GM12878 (cell line): ENCODE data around the gene POFUT1. TPM values are rescaled to one million over a fixed set of nuclear protein-coding genes. Genes with fewer than 3 reads are reported as not detected.

Experiments used
- ATAC-seq: fragments of 200-7000 bp; cut with Tn5 transposase; 3 replicates; pipeline ENCODE4 v1.9.1; 2020; ENCODE audit warnings: mild to moderate bottlenecking, moderate library complexity
- BruUV-seq: library from RNA; stranded (reverse); fragments of 400-500 nt; replicated peaks from 2 replicates; lab custom pipeline; 2021; lab: Mats Ljungman, UMichigan
- CTCF ChIA-PET: fragments of 300-600 bp; sonication (Branson Sonifier 250); formaldehyde crosslinking; extraction: SDS; loops from one replicate; lab custom pipeline; 2021; ENCODE audit warnings: inconsistent platforms; lab: Yijun Ruan, JAX
- POLR2A ChIA-PET: fragments of 350-600 bp; formaldehyde crosslinking; extraction: SDS; loops from one replicate; lab custom pipeline; 2021; ENCODE audit warnings: inconsistent platforms; lab: Charles Lee
- RAD21 ChIA-PET: fragments of 300-600 bp; sonication (Branson Sonifier 250); formaldehyde crosslinking; loops from one replicate; lab custom pipeline; 2023; ENCODE audit warnings: antibody characterized with exemption; ENCODE audit not compliant: unreplicated experiment; lab: Charles Lee
- SMC1A ChIA-PET: fragments of 300-600 bp; sonication (Branson Sonifier 250); formaldehyde crosslinking; loops from one replicate; lab custom pipeline; 2023; ENCODE audit not compliant: unreplicated experiment, uncharacterized antibody; lab: Charles Lee
- DNase-seq: peaks from one replicate; pipeline ENCODE4 v3.0.0-alpha.2; 2011; ENCODE audit warnings: low read depth, low spot score
- FAIRE-seq: peaks from 3 replicates; lab custom pipeline; 2011; peaks lifted over from hg19 to GRCh38; lab: Jason Lieb, UNC
- H2AFZ ChIP-seq: 2 replicates; pipeline ENCODE4 v1.6.0; 2011; ENCODE audit warnings: low read depth, low read length, control low read depth; ENCODE audit not compliant: control insufficient read depth
- H3K27ac ChIP-seq: 2 replicates; pipeline ENCODE4 v1.5.1; 2011; ENCODE audit warnings: control low read depth; ENCODE audit not compliant: control insufficient read depth, insufficient read depth
- H3K27me3 ChIP-seq, 2 experiments: replicated peaks in 1 of 2; 2 replicates each; pipeline versions ENCODE4 v1.6.0 to v1.6.1; 2011; ENCODE audit warnings: low read length in 1 of 2; ENCODE audit not compliant: control insufficient read depth in 2 of 2, insufficient read depth in 2 of 2
- H3K36me3 ChIP-seq, 2 experiments: 2 replicates each; pipeline ENCODE4 v1.5.1; 2011; ENCODE audit warnings: low read length in 1 of 2; ENCODE audit not compliant: control insufficient read depth in 2 of 2, insufficient read depth in 2 of 2
- H3K4me1 ChIP-seq: 2 replicates; pipeline ENCODE4 v1.6.1; 2011; ENCODE audit warnings: mild to moderate bottlenecking, low read length, moderate library complexity, mixed read lengths; ENCODE audit not compliant: control insufficient read depth, insufficient read depth
- H3K4me2 ChIP-seq: 2 replicates; pipeline ENCODE4 v1.6.0; 2011; ENCODE audit warnings: control low read depth; ENCODE audit not compliant: control insufficient read depth, insufficient read depth
- H3K4me3 ChIP-seq: fragments of 200-600 bp; sonication (generic); 2 replicates; pipeline ENCODE4 v1.5.1; 2016
- H3K79me2 ChIP-seq: 2 replicates; pipeline ENCODE4 v1.6.0; 2011; ENCODE audit warnings: low read length; ENCODE audit not compliant: control insufficient read depth, insufficient read depth
- H3K9ac ChIP-seq: 2 replicates; pipeline ENCODE4 v1.8.0; 2011; ENCODE audit warnings: low read length, control low read depth, mixed read lengths; ENCODE audit not compliant: control insufficient read depth, insufficient read depth
- H3K9me3 ChIP-seq: replicated peaks from 3 replicates; pipeline ENCODE4 v1.5.1; 2011; ENCODE audit warnings: mild to moderate bottlenecking, low read length; ENCODE audit not compliant: control insufficient read depth, insufficient read depth
- H4K20me1 ChIP-seq: 2 replicates; pipeline ENCODE4 v1.6.0; 2011; ENCODE audit not compliant: control insufficient read depth, insufficient read depth
- CEBPB ChIP-seq, 2 experiments: fragments of 150-350 bp in 1 of 2; IDR thresholded peaks; 2 replicates each; pipeline ENCODE4 v1.6.1; 2012 to 2014; ENCODE audit warnings: low read depth in 2 of 2, low read length in 2 of 2, borderline replicate concordance in 1 of 2, inconsistent platforms in 1 of 2
- EED ChIP-seq: sonication (generic); IDR thresholded peaks from 2 replicates; pipeline ENCODE4 v1.6.1; 2016; ENCODE audit warnings: antibody characterized with exemption, low read depth
- NBN ChIP-seq: fragments of 450-650 bp; IDR thresholded peaks from 2 replicates; pipeline ENCODE4 v1.6.1; 2016
- RELB ChIP-seq: fragments of 450-650 bp; IDR thresholded peaks from 2 replicates; pipeline ENCODE4 v1.6.1; 2017; ENCODE audit warnings: low read depth, mild to moderate bottlenecking, moderate library complexity
- TBL1XR1 ChIP-seq: IDR thresholded peaks from 2 replicates; pipeline ENCODE4 v1.6.1; 2012; ENCODE audit warnings: low read depth, low read length, improper control_type of control experiment
- WGBS: methylation state at CpG from one replicate; pipeline ENCODE4 v1.1.6; 2016; ENCODE audit warnings: low lambda C conversion rate; ENCODE audit not compliant: insufficient replicate concordance, insufficient coverage; ENCODE audit errors: missing lambda C conversion rate; 5-methylcytosine and 5-hydroxymethylcytosine counted together
- in situ Hi-C: fragments of 300-500 bp; cut with MboI; formaldehyde crosslinking; loops from 9 replicates; pipeline ENCODE4 v1.14.3; 2018; ENCODE audit warnings: mixed read lengths
- intact Hi-C: fragments of 100-400 bp; cut with micrococcal nuclease; formaldehyde crosslinking; loops from one replicate; pipeline ENCODE4 v1.14.2; 2022; ENCODE audit not compliant: unreplicated experiment
- polyA plus RNA-seq, 11 experiments: library from polyadenylated mRNA; depleted of rRNA in 4 of 11; unstranded in 6 of 11; stranded (reverse) in 5 of 11; fragments of >200 nt; fragmentation: Nextera tagmentation in 4 of 11; fragmentation: Illumina TruSeq in 1 of 11; extraction: Ambion mirVana in 4 of 11; extraction: Trizol in 1 of 11; gene quantifications; 1 replicate in 1 of 11; 2 replicates in 10 of 11; pipeline versions ENCODE4 v1.2.1 to v1.2.3, GENCODE V29; 2011 to 2016; ENCODE audit warnings: inconsistent platforms in 2 of 11, missing spikeins in 2 of 11, low read depth in 1 of 11
- total RNA-seq, 4 experiments: library from RNA; depleted of rRNA in 3 of 4; stranded (reverse); fragments of >200 nt in 3 of 4; fragmentation: Illumina TruSeq in 1 of 4; extraction: Trizol in 1 of 4; gene quantifications; 2 replicates each; pipeline versions ENCODE4 v1.2.1 to v1.2.3, GENCODE V29; 2013 to 2021
- TF ChIP-seq, protein P1 (sequence below): fragments of 450-650 bp; formaldehyde crosslinking; IDR thresholded peaks from 2 replicates; pipeline ENCODE4 v1.4.0; 2022; ENCODE audit warnings: mild to moderate bottlenecking, moderate library complexity

The POFUT1 gene
- total and polyA plus RNA-seq, 10 of the 15 experiments (the other 5 are each of a cell fraction or from before 2014, with no cell fraction given) = 2.6 to 33.4 (median 23.1) TPM

GRCh38 chr20:32206760-32207625 lies 687 bp upstream of the POFUT1 start:
- intact Hi-C loops = loop anchor here (2.0 to 5.0 kb wide), 3 partner anchors 80 to 175 kb away; partner anchors contain the start of gene ASXL1
- ChIA-PET RAD21 (interaction anchor here (1.3 to 2.8 kb wide), 3 partner anchors 73 to 149 kb away, joined by 4 to 22 read pairs (median 4); no protein-coding TSS in a partner anchor), POLR2A (no interaction called here), CTCF (interaction anchor here (0.6 kb wide), 1 partner anchor 43 kb away, joined by 3 read pairs; no protein-coding TSS in a partner anchor), SMC1A (interaction anchor here (2.1 kb wide), 1 partner anchor 79 kb away, joined by 9 read pairs; no protein-coding TSS in a partner anchor)
- FAIRE-seq (no peak), DNase-seq (no peak), ATAC-seq (peak; percentile 9; the same call in 2 of the 3 replicates)
- H3K9ac ChIP-seq = peak overlapping the region; percentile 98
- H3K27me3 ChIP-seq = no peaks in the 10 kb centered on the region
- H3K27ac ChIP-seq = peak overlapping the region; percentile 84
- H2AFZ ChIP-seq = peak overlapping the region; percentile 54
- TF ChIP-seq RELB = 0 out of 2 replicates have a peak, but pooled peaks have one; percentile 9
- 0 out of 2 replicates have a peak, but pooled peaks have one; percentile 21 for TF ChIP-seq NBN
- TF ChIP-seq CEBPB (IDR thresholded peaks at IDR 0.05; ENCODE audit: borderline replicate concordance in 1 of 2, low read depth in 2 of 2, low read length in 2 of 2) = no peak
- 0 out of 2 replicates have a peak, but pooled peaks have one; percentile 7 for TF ChIP-seq EED
- TF ChIP-seq, protein P1, sequence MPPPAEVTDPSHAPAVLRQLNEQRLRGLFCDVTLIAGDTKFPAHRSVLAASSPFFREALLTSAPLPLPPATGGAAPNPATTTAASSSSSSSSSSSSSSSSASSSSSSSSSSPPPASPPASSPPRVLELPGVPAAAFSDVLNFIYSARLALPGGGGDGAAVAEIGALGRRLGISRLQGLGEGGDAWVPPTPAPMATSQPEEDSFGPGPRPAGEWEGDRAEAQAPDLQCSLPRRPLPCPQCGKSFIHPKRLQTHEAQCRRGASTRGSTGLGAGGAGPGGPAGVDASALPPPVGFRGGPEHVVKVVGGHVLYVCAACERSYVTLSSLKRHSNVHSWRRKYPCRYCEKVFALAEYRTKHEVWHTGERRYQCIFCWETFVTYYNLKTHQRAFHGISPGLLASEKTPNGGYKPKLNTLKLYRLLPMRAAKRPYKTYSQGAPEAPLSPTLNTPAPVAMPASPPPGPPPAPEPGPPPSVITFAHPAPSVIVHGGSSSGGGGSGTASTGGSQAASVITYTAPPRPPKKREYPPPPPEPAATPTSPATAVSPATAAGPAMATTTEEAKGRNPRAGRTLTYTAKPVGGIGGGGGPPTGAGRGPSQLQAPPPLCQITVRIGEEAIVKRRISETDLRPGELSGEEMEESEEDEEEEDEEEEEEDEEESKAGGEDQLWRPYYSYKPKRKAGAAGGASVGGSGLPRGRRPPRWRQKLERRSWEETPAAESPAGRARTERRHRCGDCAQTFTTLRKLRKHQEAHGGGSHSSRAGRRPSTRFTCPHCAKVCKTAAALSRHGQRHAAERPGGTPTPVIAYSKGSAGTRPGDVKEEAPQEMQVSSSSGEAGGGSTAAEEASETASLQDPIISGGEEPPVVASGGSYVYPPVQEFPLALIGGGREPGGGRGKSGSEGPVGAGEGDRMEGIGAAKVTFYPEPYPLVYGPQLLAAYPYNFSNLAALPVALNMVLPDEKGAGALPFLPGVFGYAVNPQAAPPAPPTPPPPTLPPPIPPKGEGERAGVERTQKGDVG (CRISPR knock-in tag) = no peak
- no peak for TF ChIP-seq TBL1XR1
- H3K79me2 ChIP-seq = peaks cover 76% of the 10 kb centered on the region
- no peaks in the 10 kb centered on the region; the same call in 1 of the 2 replicates for H4K20me1 ChIP-seq
- H3K4me3 ChIP-seq = peak overlapping the region; percentile 77
- BruUV-seq = no TSS peak
- no peaks in the 10 kb centered on the region for H3K9me3 ChIP-seq
- H3K4me1 ChIP-seq = peaks cover 20% of the 10 kb centered on the region
- H3K36me3 ChIP-seq = peaks cover 0 to 6% of the 10 kb centered on the region in 2 experiments; a peak in 3 of 4 replicates
- in situ Hi-C loops = no loop called here
- H3K4me2 ChIP-seq = peak overlapping the region; percentile 85
- under 1% methylated on average over 28 of the region's 40 CpGs for WGBS
